Measurements from ENCODE around the gene SH3BGRL.
A peak's percentile ranks its signal among the peaks of the same experiment; 100 is the strongest.

The SH3BGRL gene

GRCh38 chrX:81201671-81202455, at the start of gene SH3BGRL, which contains the start of gene HMGN5:
Gene SH3BGRL (plus strand): TSS chrX:81202102. CDS start chrX:81202201, 99 bp downstream.
Gene HMGN5 (minus strand): TSS chrX:81201913. CDS start chrX:81121549, 80,364 bp downstream.
- Histone ChIP-seq H3K27ac (peak within 1 kb of the TSS in 20 of 21 experiments; percentile 57 to 91 (median 79)), H3K4me3 (peak within 1 kb of the TSS; percentile 38 to 58 (median 48))

GRCh38 chrX:81168391-81168790, 33.5 kb upstream of the SH3BGRL start:
- H3K4me3 ChIP-seq, result no peak overlapping the region
- no peak overlapping the region for H3K27ac ChIP-seq

GRCh38 chrX:81174286-81174685, 27.6 kb upstream of the SH3BGRL start:
- no peak overlapping the region for H3K27ac ChIP-seq
- no peak overlapping the region for H3K4me3 ChIP-seq

- Histone ChIP-seq H3K4me3 (no peak overlapping the region), H3K27ac (no peak overlapping the region)
Observed at GRCh38 chrX:81195259-81195658, 6.6 kb upstream of the SH3BGRL start.

- Histone ChIP-seq H3K4me3 (no peak overlapping the region), H3K27ac (no peak overlapping the region)
Observed at GRCh38 chrX:81195712-81196111, 6.2 kb upstream of the SH3BGRL start.

GRCh38 chrX:81201071-81201470, 831 bp upstream of the SH3BGRL start:
- Histone ChIP-seq H3K4me3 (peak overlapping the region in 6 of 7 experiments; percentile 38 to 58 (median 50)), H3K27ac (peak overlapping the region in 18 of 21 experiments; percentile 57 to 91 (median 80))

GRCh38 chrX:81202456-81202819, 536 bp downstream of the SH3BGRL start:
- H3K27ac ChIP-seq, result peak overlapping the region in 20 of 21 experiments; percentile 57 to 91 (median 79)
- peak overlapping the region; percentile 38 to 58 (median 48) for H3K4me3 ChIP-seq

GRCh38 chrX:81202943-81203342, 1.0 kb downstream of the SH3BGRL start:
- H3K27ac ChIP-seq, result peak overlapping the region in 19 of 21 experiments; percentile 57 to 91 (median 80)
- H3K4me3 ChIP-seq, result peak overlapping the region; percentile 38 to 58 (median 48)

- Histone ChIP-seq H3K27ac (no peak overlapping the region), H3K4me3 (no peak overlapping the region)
Observed at GRCh38 chrX:81205551-81205950, 3.6 kb downstream of the SH3BGRL start.

GRCh38 chrX:81206476-81206875, 4.6 kb downstream of the SH3BGRL start:
- Histone ChIP-seq H3K27ac (no peak overlapping the region), H3K4me3 (no peak overlapping the region)

- Histone ChIP-seq H3K4me3 (no peak overlapping the region), H3K27ac (no peak overlapping the region)
Observed at GRCh38 chrX:81208916-81209315, 7.0 kb downstream of the SH3BGRL start.

GRCh38 chrX:81215685-81216084, 13.8 kb downstream of the SH3BGRL start:
- H3K27ac ChIP-seq, result no peak overlapping the region
- no peak overlapping the region for H3K4me3 ChIP-seq

GRCh38 chrX:81229229-81229628, 27.3 kb downstream of the SH3BGRL start:
- H3K27ac ChIP-seq, result no peak overlapping the region
- H3K4me3 ChIP-seq, result no peak overlapping the region

GRCh38 chrX:81229901-81230300, 28.0 kb downstream of the SH3BGRL start:
- Histone ChIP-seq H3K4me3 (no peak overlapping the region), H3K27ac (no peak overlapping the region)

GRCh38 chrX:81231476-81231875, 29.6 kb downstream of the SH3BGRL start:
- H3K27ac ChIP-seq, result no peak overlapping the region

GRCh38 chrX:81232218-81232617, 30.3 kb downstream of the SH3BGRL start:
- Histone ChIP-seq H3K27ac (no peak overlapping the region), H3K4me3 (no peak overlapping the region)

More at GRCh38 chrX:81231476-81231875, 29.6 kb downstream of the SH3BGRL start:
- H3K4me3 ChIP-seq, result no peak overlapping the region

GRCh38 chrX:81237516-81237915, 35.6 kb downstream of the SH3BGRL start:
- Histone ChIP-seq H3K4me3 (no peak overlapping the region), H3K27ac (peak overlapping the region in 2 of 21 experiments; percentile 23 to 29)

GRCh38 chrX:81238166-81238565, 36.3 kb downstream of the SH3BGRL start:
- Histone ChIP-seq H3K27ac (peak overlapping the region in 5 of 21 experiments; percentile 1 to 29 (median 14)), H3K4me3 (no peak overlapping the region)

- H3K4me3 ChIP-seq, result no peak overlapping the region
- no peak overlapping the region for H3K27ac ChIP-seq
Observed at GRCh38 chrX:81240701-81241331, 38.9 kb downstream of the SH3BGRL start.

- H3K27ac ChIP-seq, result no peak overlapping the region
- H3K4me3 ChIP-seq, result no peak overlapping the region
Observed at GRCh38 chrX:81241753-81242152, 39.9 kb downstream of the SH3BGRL start.

GRCh38 chrX:81255876-81256275, 54.0 kb downstream of the SH3BGRL start:
- Histone ChIP-seq H3K4me3 (no peak overlapping the region), H3K27ac (no peak overlapping the region)

Data from skin epidermis (tissue), 12 donors.